GM21737 (cell line): Measurements from ENCODE around the gene MIB2.

Source experiments
- ATAC-seq: cut with Tn5 transposase; IDR thresholded peaks from one replicate; pipeline ENCODE4 v1.9.1; 2021; ENCODE audit warnings: mild to moderate bottlenecking, moderate library complexity; ENCODE audit not compliant: unreplicated experiment

Gene MIB2

DNA sequence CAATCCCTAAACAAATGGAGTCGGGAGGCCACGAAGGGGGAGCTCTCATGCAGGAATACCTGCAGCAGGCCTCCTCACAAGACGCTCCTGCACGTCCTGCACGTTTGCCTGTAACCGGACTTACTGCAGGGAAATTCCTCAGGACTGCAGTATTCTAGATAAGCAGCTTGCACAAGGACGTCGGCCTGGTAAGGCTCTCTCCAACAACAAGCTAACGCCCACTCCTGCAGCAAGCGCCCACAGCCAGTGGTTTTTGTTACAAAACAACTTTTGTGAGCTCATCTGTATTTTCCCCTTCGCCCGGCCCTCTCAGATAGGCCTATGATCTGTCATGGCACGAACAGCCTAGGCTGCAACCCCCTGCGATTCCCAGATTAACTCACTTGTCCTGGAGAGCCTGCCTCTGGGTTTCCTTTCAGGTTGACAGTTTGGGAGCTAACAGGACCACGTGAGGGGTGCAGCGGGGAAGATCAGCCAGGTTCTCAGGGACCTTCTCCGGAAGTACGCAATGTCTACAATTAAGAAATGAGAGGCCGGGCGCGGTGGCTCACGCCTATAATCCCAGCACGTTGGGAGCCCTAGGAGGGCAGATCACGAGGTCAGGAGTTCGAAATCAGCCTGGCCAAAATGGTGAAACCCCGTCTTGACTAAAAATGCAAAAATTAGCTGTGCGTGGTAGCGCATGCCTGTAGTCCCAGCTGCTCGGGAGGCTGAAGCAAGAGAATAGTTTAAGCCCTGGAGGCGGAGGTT, 921 bp upstream of the MIB2 start:
- no peak for ATAC-seq

DNA sequence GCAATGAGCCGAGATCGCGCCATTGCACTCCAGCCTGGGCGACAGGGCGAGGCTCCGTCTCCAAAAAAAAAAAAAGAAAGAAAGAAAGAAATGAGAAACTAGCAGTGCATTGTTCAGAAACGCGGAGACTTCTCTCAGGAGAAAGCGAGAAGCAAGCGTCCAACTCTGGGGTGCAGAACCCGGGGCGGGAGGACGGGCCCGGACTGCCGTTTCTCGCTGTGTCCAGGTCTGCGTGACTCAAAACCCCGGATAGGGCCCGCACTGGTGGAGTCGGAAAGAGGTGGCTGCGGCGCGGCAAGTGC, 395 bp upstream of the MIB2 start:
- no peak for ATAC-seq

DNA sequence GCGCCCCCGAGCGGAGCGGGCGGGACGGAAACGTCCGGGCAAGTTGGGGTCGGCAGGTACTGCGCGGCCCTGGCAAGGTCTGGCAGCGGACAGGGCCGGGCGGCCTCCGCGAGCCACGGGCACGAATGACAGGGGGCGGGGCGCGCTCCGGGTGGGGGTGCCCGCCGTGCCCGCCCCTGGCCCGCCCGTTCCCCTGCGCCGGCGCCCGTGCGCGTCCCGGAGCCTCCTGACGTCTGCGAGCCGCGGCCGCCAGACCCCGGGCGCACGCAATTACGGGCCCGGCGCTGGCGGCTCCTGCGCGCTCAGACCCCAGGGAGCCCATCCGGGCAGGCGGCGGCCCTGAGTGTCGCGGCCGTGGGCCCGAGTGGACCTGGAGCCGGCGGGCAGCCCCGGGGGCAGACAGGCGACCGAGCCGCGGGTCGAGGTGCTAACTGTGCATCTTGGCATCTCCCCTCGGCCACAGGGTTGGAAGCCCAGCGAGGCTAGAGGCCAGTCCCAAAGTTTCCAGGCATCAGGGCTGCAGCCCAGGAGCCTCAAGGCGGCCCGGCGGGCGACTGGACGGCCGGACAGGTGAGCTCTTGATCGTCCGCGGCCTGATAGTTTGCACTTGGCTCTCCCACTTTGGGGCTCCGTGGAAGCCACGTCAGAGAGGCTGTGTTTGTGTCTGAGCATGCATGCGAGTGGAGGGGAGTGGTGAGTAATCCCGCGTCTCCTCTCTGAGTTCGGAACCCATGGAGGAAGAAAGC, 918 bp downstream of the MIB2 start:
- ATAC-seq = peak; percentile 19

GRCh38 chr1:1616838-1617237, 1.5 kb downstream of the MIB2 start:
- no peak for ATAC-seq

DNA sequence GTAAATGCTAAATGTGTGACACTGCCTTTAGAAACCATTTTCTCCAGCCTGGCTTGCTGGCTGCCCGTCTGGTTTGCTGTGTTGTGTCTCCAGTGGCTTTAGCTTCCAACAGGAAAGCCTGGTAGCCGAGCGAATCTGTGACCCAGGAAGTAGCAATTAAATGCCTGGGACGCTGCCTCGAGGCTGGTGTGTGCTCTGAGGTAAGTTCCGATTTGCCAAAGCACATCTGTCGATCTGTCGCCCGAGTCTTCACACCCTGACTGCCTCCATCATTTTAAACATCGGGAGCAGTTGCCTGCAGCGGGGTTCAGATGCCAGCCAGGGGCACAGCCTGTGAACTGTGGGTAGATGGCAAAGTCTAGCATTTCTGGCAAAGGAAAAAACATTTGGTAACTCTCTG, 2.2 kb downstream of the MIB2 start:
- no peak for ATAC-seq

DNA sequence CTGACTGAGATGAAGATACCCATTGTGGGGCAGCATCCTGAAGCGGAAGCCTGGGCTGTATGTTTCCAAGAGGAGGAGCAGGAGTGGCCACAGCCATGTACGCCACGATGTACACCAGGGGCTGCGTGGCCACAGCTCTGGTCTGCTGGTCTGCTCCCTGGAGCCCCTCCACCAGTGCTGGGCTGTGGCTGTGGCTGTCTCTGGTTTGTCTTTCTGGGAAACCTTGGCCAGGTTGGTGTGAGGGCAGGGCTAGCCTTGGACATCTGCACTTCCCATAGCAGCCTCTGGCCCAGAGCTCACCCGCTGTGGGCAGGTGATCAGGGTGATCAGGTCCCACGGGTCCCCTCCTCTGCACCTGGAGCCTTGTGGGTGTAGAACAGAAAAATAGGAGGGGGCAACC, 2.6 kb downstream of the MIB2 start:
- no peak for ATAC-seq

GRCh38 chr1:1618396-1619068, 3.2 kb downstream of the MIB2 start:
- ATAC-seq = no peak

- ATAC-seq = no peak
These were observed 4.6 kb downstream of the MIB2 start for GRCh38 chr1:1619917-1620361.

DNA sequence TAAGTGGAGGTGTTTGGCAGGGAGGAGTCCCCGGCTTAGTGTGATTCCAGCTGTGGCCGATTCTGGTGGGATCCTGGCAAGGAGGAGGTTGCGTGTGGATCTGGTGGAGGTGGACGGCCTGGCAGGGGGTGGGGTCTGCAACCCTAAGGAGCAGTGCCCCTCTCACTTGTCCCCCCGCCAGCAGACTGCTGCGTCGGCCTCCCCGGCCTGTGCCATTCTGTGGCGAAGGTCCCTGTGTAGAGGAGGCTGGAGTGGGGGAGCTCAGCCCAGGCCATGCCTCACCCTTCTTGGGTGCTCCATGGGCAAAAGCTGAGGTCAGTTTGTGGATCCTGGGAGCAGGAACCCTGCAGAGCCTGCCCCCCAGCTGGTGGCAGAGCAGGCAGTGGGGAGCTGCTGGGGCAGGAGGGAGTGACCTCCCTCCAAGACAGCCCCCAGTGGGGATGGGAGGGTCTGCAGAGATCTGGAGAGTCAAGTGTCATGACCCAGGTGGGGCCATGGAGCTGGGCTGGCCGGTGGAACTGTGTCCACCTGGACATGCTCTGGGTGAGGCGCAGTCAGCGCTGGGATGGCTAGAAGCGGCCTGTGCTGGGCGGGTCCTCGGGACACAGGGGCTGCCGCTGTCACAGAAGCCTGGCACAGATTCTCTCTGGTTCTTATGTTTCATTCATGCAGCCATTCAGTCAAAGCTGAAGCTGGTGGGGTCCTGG, 5.3 kb downstream of the MIB2 start:
- ATAC-seq = no peak

DNA sequence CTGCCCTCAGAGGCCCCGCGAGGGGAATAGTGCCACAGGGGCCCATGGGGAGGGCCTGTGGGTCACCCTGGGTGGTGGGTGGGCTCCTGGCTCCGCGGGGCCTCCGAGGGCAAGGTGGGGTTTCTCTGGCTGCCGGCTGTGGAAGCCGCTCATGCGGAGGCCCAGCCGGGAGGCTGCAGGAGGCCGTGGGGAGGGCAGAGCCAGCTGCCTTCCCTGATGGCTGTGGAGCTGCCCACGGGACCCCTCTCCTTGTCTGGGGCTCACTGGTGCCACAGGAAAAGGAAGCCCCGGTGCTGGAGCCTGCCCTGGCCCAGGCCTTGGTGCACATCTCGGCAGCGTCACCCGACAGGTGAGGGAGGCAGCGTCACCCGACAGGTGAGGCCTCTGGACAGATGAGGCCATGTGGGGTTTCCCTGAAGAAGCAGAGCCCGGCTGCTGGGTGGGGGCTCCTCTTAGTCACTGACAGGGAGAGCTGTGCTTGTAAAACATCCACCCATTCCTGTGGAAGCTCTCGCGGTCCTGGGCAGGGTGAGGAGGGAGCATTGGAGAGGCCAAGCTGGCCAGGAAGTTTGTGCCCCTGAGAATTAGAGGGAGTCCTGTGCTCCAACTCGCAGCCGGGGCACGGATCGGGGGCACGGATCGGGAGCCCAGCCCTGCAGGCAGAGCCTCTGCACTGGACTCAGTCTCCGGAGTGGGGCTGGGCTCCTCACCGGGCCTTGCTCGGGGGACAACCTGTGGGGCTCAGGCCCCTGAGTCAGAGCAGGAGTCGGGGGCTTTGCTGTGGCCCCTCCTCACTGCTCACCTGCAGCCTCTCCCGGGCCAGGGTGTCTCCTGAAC, 6.1 kb downstream of the MIB2 start:
- ATAC-seq = no peak

- ATAC-seq = no peak
These were observed 6.9 kb downstream of the MIB2 start for GRCh38 chr1:1622010-1622787.

DNA sequence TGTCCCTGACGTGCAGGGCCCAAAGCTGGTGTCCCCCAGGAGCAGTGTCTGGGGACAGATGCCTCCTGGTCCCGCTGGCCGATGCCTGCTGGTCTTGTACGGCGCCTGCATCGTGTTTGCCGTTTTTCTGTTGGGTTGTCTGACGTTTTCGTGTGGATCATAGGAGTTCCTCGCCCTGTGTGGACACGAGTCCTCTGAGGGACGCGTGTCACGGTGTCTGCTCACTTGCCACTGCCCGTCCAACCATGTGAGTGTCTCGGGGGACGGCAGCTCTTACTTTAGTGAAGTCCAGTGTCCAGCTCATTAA, 7.4 kb downstream of the MIB2 start:
- ATAC-seq = no peak

DNA sequence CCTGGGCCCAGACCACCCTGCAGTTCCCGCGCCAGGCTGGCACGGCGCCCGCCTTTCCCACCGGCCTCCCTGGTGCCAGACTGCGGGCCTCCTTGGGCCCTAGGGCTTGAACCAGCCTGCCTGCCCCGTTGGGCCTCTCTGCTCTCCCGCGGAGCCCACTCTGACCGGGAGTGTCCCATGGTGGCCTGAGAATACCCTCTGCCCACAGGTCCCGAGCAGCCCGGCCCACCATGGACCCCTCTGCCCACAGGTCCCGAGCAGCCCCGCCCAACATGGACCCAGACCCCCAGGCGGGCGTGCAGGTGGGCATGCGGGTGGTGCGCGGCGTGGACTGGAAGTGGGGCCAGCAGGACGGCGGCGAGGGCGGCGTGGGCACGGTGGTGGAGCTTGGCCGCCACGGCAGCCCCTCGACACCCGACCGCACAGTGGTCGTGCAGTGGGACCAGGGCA, 7.9 kb downstream of the MIB2 start:
- no peak for ATAC-seq

DNA sequence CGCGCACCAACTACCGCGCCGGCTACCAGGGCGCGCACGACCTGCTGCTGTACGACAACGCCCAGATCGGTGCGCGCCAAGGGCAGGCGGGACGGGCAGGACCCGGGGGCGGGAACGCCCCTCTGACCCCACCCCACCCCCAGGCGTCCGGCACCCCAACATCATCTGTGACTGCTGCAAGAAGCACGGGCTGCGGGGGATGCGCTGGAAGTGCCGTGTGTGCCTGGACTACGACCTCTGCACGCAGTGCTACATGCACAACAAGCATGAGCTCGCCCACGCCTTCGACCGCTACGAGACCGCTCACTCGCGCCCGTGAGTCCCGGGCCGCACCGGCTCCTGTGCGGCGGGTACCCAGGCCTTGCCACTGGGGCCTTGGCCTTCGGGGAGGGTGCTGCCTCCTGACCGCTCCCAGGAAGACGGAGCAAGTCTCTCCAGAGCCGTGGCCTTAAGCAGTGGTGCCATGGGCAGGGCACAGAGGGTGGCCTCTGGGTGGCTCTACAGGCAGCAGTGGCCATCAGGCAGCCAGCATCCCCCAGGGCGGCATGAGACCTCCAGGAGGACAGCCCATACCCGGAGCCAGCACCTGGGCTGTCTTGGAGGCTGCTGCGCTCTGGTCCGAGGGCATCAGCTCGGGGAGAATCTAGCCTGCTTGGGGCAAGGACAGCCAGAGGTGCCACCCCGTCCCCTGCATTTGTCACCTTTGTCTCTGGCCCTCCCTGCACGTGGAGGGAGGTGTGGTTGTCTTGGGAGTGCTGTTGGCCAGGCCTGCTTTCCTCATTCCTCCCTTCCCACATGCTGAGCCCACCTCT, 8.5 kb downstream of the MIB2 start:
- ATAC-seq = no peak

- no peak for ATAC-seq
These were observed 9.4 kb downstream of the MIB2 start for GRCh38 chr1:1624443-1625403.

DNA sequence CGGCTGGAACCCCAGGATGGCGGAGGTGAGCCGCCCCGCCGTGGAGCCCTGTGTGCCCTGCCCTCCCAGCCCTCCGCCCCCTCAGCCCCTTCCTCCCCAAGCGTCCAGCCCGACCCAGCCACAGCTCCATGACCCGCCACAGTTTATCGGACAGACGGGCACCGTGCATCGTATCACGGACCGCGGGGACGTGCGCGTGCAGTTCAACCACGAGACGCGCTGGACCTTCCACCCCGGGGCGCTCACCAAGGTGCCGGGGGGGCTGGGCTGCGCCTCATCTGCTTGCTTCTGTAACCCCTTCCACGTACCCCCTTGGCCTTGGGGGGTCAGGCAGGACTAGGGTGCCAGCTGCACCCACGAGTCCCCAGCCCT, 10.1 kb downstream of the MIB2 start:
- no peak for ATAC-seq

DNA sequence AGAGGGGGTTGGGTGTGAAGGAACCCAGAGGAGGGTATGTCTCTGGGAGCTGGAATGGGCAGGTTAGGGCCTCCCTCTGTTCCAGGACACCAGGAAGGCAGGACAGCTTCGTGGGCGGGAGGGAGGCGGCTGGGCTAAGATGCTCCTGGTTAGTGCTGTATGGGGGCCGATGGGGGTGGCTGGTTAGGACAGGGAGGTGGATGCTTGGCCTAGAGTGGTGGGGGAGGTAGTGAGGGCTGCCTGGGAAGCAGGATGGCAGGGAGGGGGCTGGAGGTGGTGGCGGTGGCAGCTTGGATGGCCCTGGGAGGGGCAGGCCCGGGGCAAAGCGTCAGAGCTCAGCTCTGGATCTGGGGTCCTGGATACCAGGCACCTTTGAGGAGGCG, 10.5 kb downstream of the MIB2 start:
- ATAC-seq = no peak
